ENCODE results near the gene BBIP1. TPM values are rescaled to one million over a fixed set of nuclear protein-coding genes. Genes with fewer than 3 reads are reported as not detected.

Gene BBIP1
- polyA plus RNA-seq, 3 donors: 16.2 to 41.1 (median 26.6) TPM

DNA sequence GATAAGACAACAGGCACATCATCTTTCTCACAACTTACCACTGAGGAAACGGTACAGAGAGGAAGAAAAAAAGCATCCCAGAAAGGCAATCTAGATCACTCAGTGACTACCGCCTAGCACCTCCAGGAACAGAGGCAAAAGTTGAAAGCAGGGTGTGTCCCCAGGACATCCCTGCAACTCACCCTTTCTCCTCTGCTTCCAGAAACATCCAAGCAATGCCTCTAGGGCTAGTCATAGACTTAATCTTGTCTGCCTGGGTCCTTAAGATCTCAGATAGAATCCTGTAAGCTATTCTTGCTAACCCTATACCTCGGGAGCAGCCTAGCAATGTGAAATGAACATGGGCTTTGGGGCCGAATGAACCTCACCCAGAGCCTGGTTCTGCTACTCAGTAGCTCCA is 66.0 kb downstream of the BBIP1 start:
- Histone ChIP-seq H4K20me1 (ENCODE audit: insufficient read depth, low read length) (no peaks in the 10 kb centered on the region), H3K27ac (ENCODE audit: low read depth in 1 of 2, low read length in 2 of 2) (peak overlapping the region in 1 of 2 donors; percentile 15), H3K4me1 (ENCODE audit: control insufficient read depth in 1 of 2, insufficient read depth in 2 of 2, low read length in 2 of 2) (peaks cover 62 to 70% of the 10 kb centered on the region in 2 donors), H3K9me3 (replicated peaks in 1 of 2; ENCODE audit: control insufficient read depth in 1 of 2, insufficient read depth in 1 of 2, low read length in 2 of 2) (no peaks in the 10 kb centered on the region), H3K9ac (ENCODE audit: insufficient read depth, low read length, poor library complexity, severe bottlenecking) (no peak overlapping the region), H3K27me3 (ENCODE audit: control insufficient read depth in 2 of 2, insufficient read depth in 2 of 2, low read length in 2 of 2) (no peaks in the 10 kb centered on the region), H3K36me3 (replicated peaks in 1 of 2; ENCODE audit: control insufficient read depth in 1 of 2, insufficient read depth in 2 of 2, low read length in 2 of 2) (no peaks in the 10 kb centered on the region), H3K4me3 (replicated peaks in 1 of 3; ENCODE audit: low read depth in 2 of 3, low read length in 3 of 3) (no peak overlapping the region), H3K79me2 (ENCODE audit: insufficient read depth, low read length) (no peaks in the 10 kb centered on the region), H3K4me2 (replicated peaks; ENCODE audit: extremely low read depth, low read length, poor library complexity, severe bottlenecking) (no peak overlapping the region), H2AFZ (ENCODE audit: insufficient read depth, low read depth, low read length, poor library complexity, severe bottlenecking) (peak overlapping the region; percentile 47)
- Mint-ChIP-seq H3K27me3 (ENCODE audit: low read depth in 3 of 3) (peaks cover 0 to 4% (median 0%) of the 10 kb centered on the region in 3 donors), H3K9me3 (peaks cover 0 to 4% (median 0%) of the 10 kb centered on the region in 7 donors), H3K4me1 (peaks cover 66% of the 10 kb centered on the region), H3K36me3 (no peaks in the 10 kb centered on the region), H3K4me3 (peak overlapping the region in 1 of 2 donors; percentile 66), H3K27ac (peak overlapping the region in 5 of 7 donors; percentile 13 to 49 (median 43))
- 17% methylated on average over 2 of the region's 4 CpGs for WGBS (ENCODE audit: insufficient coverage)
- intact Hi-C loops (cut with micrococcal nuclease): no loop called here
- TF ChIP-seq, protein P1, sequence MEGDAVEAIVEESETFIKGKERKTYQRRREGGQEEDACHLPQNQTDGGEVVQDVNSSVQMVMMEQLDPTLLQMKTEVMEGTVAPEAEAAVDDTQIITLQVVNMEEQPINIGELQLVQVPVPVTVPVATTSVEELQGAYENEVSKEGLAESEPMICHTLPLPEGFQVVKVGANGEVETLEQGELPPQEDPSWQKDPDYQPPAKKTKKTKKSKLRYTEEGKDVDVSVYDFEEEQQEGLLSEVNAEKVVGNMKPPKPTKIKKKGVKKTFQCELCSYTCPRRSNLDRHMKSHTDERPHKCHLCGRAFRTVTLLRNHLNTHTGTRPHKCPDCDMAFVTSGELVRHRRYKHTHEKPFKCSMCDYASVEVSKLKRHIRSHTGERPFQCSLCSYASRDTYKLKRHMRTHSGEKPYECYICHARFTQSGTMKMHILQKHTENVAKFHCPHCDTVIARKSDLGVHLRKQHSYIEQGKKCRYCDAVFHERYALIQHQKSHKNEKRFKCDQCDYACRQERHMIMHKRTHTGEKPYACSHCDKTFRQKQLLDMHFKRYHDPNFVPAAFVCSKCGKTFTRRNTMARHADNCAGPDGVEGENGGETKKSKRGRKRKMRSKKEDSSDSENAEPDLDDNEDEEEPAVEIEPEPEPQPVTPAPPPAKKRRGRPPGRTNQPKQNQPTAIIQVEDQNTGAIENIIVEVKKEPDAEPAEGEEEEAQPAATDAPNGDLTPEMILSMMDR (IDR thresholded peaks at IDR 0.05): no peak
- DNase-seq: no peak

DNA sequence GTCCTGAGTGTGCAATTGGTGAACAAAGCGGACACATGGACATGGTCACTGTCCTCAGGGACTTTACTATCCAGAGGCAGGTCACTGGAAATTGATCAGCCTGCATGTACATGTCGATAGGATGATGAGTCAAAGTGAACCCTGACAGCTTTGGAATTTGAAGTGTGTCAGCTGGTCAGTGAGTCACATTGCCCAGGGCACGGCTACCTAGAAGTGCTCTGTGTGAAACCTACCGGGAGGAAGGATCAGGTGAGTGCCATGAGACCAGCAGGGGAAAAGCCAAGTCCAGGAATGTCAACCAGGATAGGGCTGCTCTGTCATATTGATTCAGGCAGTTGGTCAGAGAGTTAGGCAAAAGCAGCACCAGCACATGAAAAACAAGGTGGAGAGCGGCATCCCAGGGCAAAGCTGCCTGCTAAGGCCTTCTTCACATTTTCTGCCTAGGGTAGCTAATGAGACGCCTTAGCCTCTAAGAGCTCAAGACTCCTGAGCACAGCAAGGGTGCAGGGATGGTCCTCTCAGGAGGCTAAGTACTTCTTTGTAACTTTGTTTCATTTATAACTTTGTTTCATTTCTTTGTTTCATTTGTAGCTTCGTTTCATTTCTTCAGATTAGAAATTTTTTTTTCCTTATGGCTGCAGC is 66.6 kb downstream of the BBIP1 start:
- Histone ChIP-seq H3K9ac (ENCODE audit: insufficient read depth, low read length, poor library complexity, severe bottlenecking) (no peak overlapping the region), H2AFZ (ENCODE audit: insufficient read depth, low read depth, low read length, poor library complexity, severe bottlenecking) (peak overlapping the region; percentile 47), H3K4me2 (replicated peaks; ENCODE audit: extremely low read depth, low read length, poor library complexity, severe bottlenecking) (no peak overlapping the region), H4K20me1 (ENCODE audit: insufficient read depth, low read length) (no peaks in the 10 kb centered on the region), H3K27me3 (ENCODE audit: control insufficient read depth in 2 of 2, insufficient read depth in 2 of 2, low read length in 2 of 2) (no peaks in the 10 kb centered on the region), H3K9me3 (replicated peaks in 1 of 2; ENCODE audit: control insufficient read depth in 1 of 2, insufficient read depth in 1 of 2, low read length in 2 of 2) (no peaks in the 10 kb centered on the region), H3K27ac (ENCODE audit: low read depth in 1 of 2, low read length in 2 of 2) (peak overlapping the region in 1 of 2 donors; percentile 15), H3K4me1 (ENCODE audit: control insufficient read depth in 1 of 2, insufficient read depth in 2 of 2, low read length in 2 of 2) (peaks cover 57 to 64% of the 10 kb centered on the region in 2 donors), H3K79me2 (ENCODE audit: insufficient read depth, low read length) (no peaks in the 10 kb centered on the region), H3K36me3 (replicated peaks in 1 of 2; ENCODE audit: control insufficient read depth in 1 of 2, insufficient read depth in 2 of 2, low read length in 2 of 2) (no peaks in the 10 kb centered on the region), H3K4me3 (replicated peaks in 1 of 3; ENCODE audit: low read depth in 2 of 3, low read length in 3 of 3) (no peak overlapping the region)
- peaks cover 0 to 4% (median 0%) of the 10 kb centered on the region in 3 donors for H3K27me3 Mint-ChIP-seq (ENCODE audit: low read depth in 3 of 3)
- H3K27ac Mint-ChIP-seq: peak overlapping the region in 5 of 7 donors; percentile 37 to 70 (median 46)
- TF ChIP-seq, protein P1 (IDR thresholded peaks at IDR 0.05): no peak
- no peaks in the 10 kb centered on the region for H3K36me3 Mint-ChIP-seq
- H3K4me3 Mint-ChIP-seq: peak overlapping the region in 1 of 2 donors; percentile 66
- WGBS (ENCODE audit: insufficient coverage): 68% methylated on average over 6 of the region's 7 CpGs
- H3K4me1 Mint-ChIP-seq: peaks cover 61% of the 10 kb centered on the region
- intact Hi-C loops (cut with micrococcal nuclease): no loop called here
- DNase-seq: peak in 2 of 3 donors; percentile 28 to 66
- peaks cover 0 to 4% (median 0%) of the 10 kb centered on the region in 7 donors for H3K9me3 Mint-ChIP-seq

Measured in CD14-positive monocyte (primary cell).